Endothelial cell of umbilical vein (primary cell): ENCODE measurements around the gene ENTPD1. TPM values are rescaled to one million over a fixed set of nuclear protein-coding genes. Genes with fewer than 3 reads are reported as not detected.

ENCODE experiments used
- BruUV-seq: library from RNA; stranded (reverse); fragments of 400-500 nt; replicated peaks from 2 replicates; lab custom pipeline; 2021; lab: Mats Ljungman, UMichigan
- CTCF ChIA-PET: fragments of 300-600, 350-600 bp; sonication (Branson Sonifier 250); formaldehyde crosslinking; loops from one replicate; lab custom pipeline; 2021; ENCODE audit warnings: antibody characterized with exemption, inconsistent platforms; lab: Charles Lee
- POLR2A ChIA-PET: fragments of 300-600, 350-600 bp; sonication (Branson Sonifier 250); formaldehyde crosslinking; loops from one replicate; lab custom pipeline; 2021; ENCODE audit warnings: antibody characterized with exemption, inconsistent platforms; lab: Charles Lee
- DNase-seq: peaks from one replicate; pipeline ENCODE4 v3.0.0-alpha.2; 2011; ENCODE audit warnings: low read depth, low spot score
- FAIRE-seq: peaks from 2 replicates; lab custom pipeline; 2011; peaks lifted over from hg19 to GRCh38; lab: Jason Lieb, UNC
- H2AFZ ChIP-seq: 2 replicates; pipeline ENCODE4 v1.6.0; 2012; ENCODE audit warnings: low read depth, low read length, control low read depth, inconsistent platforms
- H3K27ac ChIP-seq: 2 replicates; pipeline ENCODE4 v1.5.1; 2011; ENCODE audit warnings: low read depth, mild to moderate bottlenecking, control low read depth, low read length, moderate library complexity; ENCODE audit not compliant: insufficient read depth
- H3K27me3 ChIP-seq, 2 experiments: 2 replicates each; pipeline versions ENCODE4 v1.6.0 to v1.6.1; 2011; ENCODE audit warnings: low read length in 2 of 2, mixed read lengths in 1 of 2; ENCODE audit not compliant: control insufficient read depth in 2 of 2, insufficient read depth in 2 of 2
- H3K36me3 ChIP-seq, 2 experiments: 2 replicates in 1 of 2; 3 replicates in 1 of 2; pipeline ENCODE4 v1.5.1; 2011; ENCODE audit warnings: low read length in 2 of 2, mild to moderate bottlenecking in 1 of 2, moderate library complexity in 1 of 2; ENCODE audit not compliant: control insufficient read depth in 2 of 2, insufficient read depth in 2 of 2; ENCODE audit errors: extremely low read depth in 1 of 2
- H3K4me1 ChIP-seq: 3 replicates; pipeline ENCODE4 v1.5.1; 2011; ENCODE audit warnings: mild to moderate bottlenecking, low read length; ENCODE audit not compliant: control insufficient read depth, insufficient read depth; ENCODE audit errors: extremely low read depth
- H3K4me2 ChIP-seq: 2 replicates; pipeline ENCODE4 v1.6.1; 2011; ENCODE audit warnings: low read length, control low read depth, mixed read lengths; ENCODE audit not compliant: insufficient read depth
- H3K4me3 ChIP-seq, 3 experiments: fragments of 200-600 bp in 1 of 3; sonication (generic), shearing (Covaris generic) in 1 of 3; replicated peaks in 1 of 3; 2 replicates each; pipeline ENCODE4 v1.5.1; 2011 to 2016; ENCODE audit warnings: control low read depth in 3 of 3, low read length in 3 of 3, mild to moderate bottlenecking in 2 of 3, inconsistent platforms in 1 of 3, low read depth in 1 of 3, moderate library complexity in 1 of 3; ENCODE audit not compliant: insufficient read depth in 1 of 3
- H3K79me2 ChIP-seq: 2 replicates; pipeline ENCODE4 v1.6.0; 2012; ENCODE audit warnings: low read length, inconsistent platforms; ENCODE audit not compliant: control insufficient read depth, insufficient read depth
- H3K9ac ChIP-seq: replicated peaks from 2 replicates; pipeline ENCODE3; 2011; ENCODE audit warnings: low read length, control low read depth; ENCODE audit not compliant: insufficient read depth; ENCODE audit errors: extremely low read depth
- H3K9me1 ChIP-seq: replicated peaks from 3 replicates; pipeline ENCODE4 v1.6.0; 2011; ENCODE audit warnings: mild to moderate bottlenecking, low read length; ENCODE audit not compliant: control insufficient read depth, insufficient read depth; ENCODE audit errors: extremely low read depth
- H3K9me3 ChIP-seq: replicated peaks from 2 replicates; pipeline ENCODE4 v1.5.1; 2012; ENCODE audit warnings: low read length, inconsistent platforms; ENCODE audit not compliant: control insufficient read depth, insufficient read depth
- H4K20me1 ChIP-seq: replicated peaks from 2 replicates; pipeline ENCODE3; 2011; ENCODE audit warnings: mild to moderate bottlenecking, low read length; ENCODE audit not compliant: control insufficient read depth, insufficient read depth; ENCODE audit errors: extremely low read depth
- CTCF ChIP-seq, 2 donors: IDR thresholded peaks; 1 replicate in 1 of 2; 2 replicates in 1 of 2; pipeline ENCODE4 v1.5.1; 2011; ENCODE audit warnings: low read length in 2 of 2, mild to moderate bottlenecking in 2 of 2, moderate library complexity in 2 of 2, control low read depth in 1 of 2, inconsistent platforms in 1 of 2, low read depth in 1 of 2; ENCODE audit not compliant: insufficient read depth in 1 of 2; ENCODE audit errors: extremely low read depth in 1 of 2
- EZH2 ChIP-seq: IDR thresholded peaks from 2 replicates; pipeline ENCODE4 v1.6.1; 2012; ENCODE audit warnings: borderline replicate concordance, low read depth, mild to moderate bottlenecking, moderate library complexity, low read length, inconsistent platforms; ENCODE audit not compliant: severe bottlenecking
- FOS ChIP-seq: IDR thresholded peaks from 2 replicates; pipeline ENCODE4 v1.6.1; 2011; ENCODE audit warnings: mild to moderate bottlenecking, low read length, moderate library complexity, borderline replicate concordance; ENCODE audit not compliant: insufficient read depth
- GATA2 ChIP-seq: IDR thresholded peaks from 2 replicates; pipeline ENCODE4 v1.7.0; 2011; ENCODE audit warnings: low read depth, mild to moderate bottlenecking, moderate library complexity, mixed read lengths, low read length; ENCODE audit not compliant: insufficient read length, insufficient read depth
- JUN ChIP-seq: IDR thresholded peaks from 2 replicates; pipeline ENCODE4 v1.6.1; 2011; ENCODE audit warnings: borderline replicate concordance, low read depth; ENCODE audit not compliant: insufficient read length, insufficient read depth
- MAX ChIP-seq: IDR thresholded peaks from 2 replicates; pipeline ENCODE4 v1.6.1; 2011; ENCODE audit not compliant: insufficient read depth, insufficient read length
- MYC ChIP-seq: IDR thresholded peaks from one replicate; pipeline ENCODE4 v1.6.1; 2011; ENCODE audit warnings: mild to moderate bottlenecking, low read depth, low read length
- POLR2A ChIP-seq: IDR thresholded peaks from 2 replicates; pipeline ENCODE4 v1.6.1; 2012; ENCODE audit warnings: low read depth, mild to moderate bottlenecking, control low read depth, low read length
- POLR2AphosphoS5 ChIP-seq: IDR thresholded peaks from 2 replicates; pipeline ENCODE4 v1.6.1; 2012; ENCODE audit warnings: low read depth, mild to moderate bottlenecking, control low read depth, low read length, moderate library complexity; ENCODE audit not compliant: insufficient read depth
- dilution Hi-C: fragments of 300-500 bp; cut with MboI; formaldehyde crosslinking; loops from one replicate; pipeline ENCODE4 v1.15.0; 2019; ENCODE audit warnings: low sequenced_read_pairs; ENCODE audit not compliant: extremely low pct_ligation_motif_present
- intact Hi-C: fragments of 100-400 bp; cut with micrococcal nuclease; formaldehyde crosslinking; loops from one replicate; pipeline ENCODE4 v1.10.0; 2022
- polyA plus RNA-seq, 4 experiments: library from polyadenylated mRNA; depleted of rRNA in 3 of 4; stranded (reverse) in 3 of 4; unstranded in 1 of 4; fragments of >200 nt; gene quantifications; 2 replicates each; pipeline versions ENCODE4 v1.2.1 to v1.2.3, GENCODE V29; 2011 to 2012; ENCODE audit warnings: missing spikeins in 1 of 4
- total RNA-seq: library from RNA; stranded (reverse); gene quantifications from 2 replicates; pipeline ENCODE4 v1.2.3, GENCODE V29; 2021

ENTPD1 gene
- total and polyA plus RNA-seq, 2 donors (not counting 3 experiments of a cell fraction or from before 2014, with no cell fraction given): 10.2 to 23.0 TPM

- H3K4me3 ChIP-seq: no peak overlapping the region
- POLR2A ChIA-PET: interaction anchor here (0.6 kb wide), 1 partner anchor 536 kb away, joined by 3 read pairs; no protein-coding TSS in a partner anchor
Measured at GRCh38 chr10:95821720-95822119, 65.8 kb downstream of the ENTPD1 start.

GRCh38 chr10:95830044-95830443 is 74.1 kb downstream of the ENTPD1 start:
- ChIA-PET POLR2A (no interaction called here), CTCF (interaction anchor here (0.7 to 3.7 kb wide), 5 partner anchors 12 to 139 kb away, joined by 3 to 22 read pairs (median 4); partner anchors contain the start of gene TCTN3)
- Histone ChIP-seq H3K4me2 (no peak overlapping the region), H4K20me1 (no peaks in the 10 kb centered on the region), H3K4me3 (no peak overlapping the region), H3K79me2 (no peaks in the 10 kb centered on the region), H3K27me3 (no peaks in the 10 kb centered on the region), H3K27ac (no peak overlapping the region), H3K36me3 (no peaks in the 10 kb centered on the region), H3K4me1 (no peaks in the 10 kb centered on the region), H3K9ac (no peak overlapping the region), H3K9me1 (no peaks in the 10 kb centered on the region), H3K9me3 (no peaks in the 10 kb centered on the region), H2AFZ (no peak overlapping the region)
- dilution Hi-C loops: no loop called here
- FAIRE-seq (no peak), DNase-seq (no peak)
- BruUV-seq: no TSS peak
- intact Hi-C loops: no loop called here
- TF ChIP-seq MYC (no peak), POLR2AphosphoS5 (no peak), EZH2 (no peak), JUN (no peak), FOS (no peak), CTCF (IDR thresholded peaks at IDR 0.05; ENCODE audit: extremely low read depth in 1 of 2, insufficient read depth in 1 of 2, low read depth in 1 of 2, low read length in 2 of 2) (no peak), GATA2 (no peak), MAX (no peak), POLR2A (no peak)

More at GRCh38 chr10:95821720-95822119, 65.8 kb downstream of the ENTPD1 start:
- BruUV-seq: no TSS peak
- no peak for TF ChIP-seq MYC
- TF ChIP-seq POLR2A: no peak
- CTCF ChIA-PET: interaction anchor here (1.2 to 5.5 kb wide), 4 partner anchors 19 to 128 kb away, joined by 4 to 30 read pairs (median 5); partner anchors contain the start of gene TCTN3
- Histone ChIP-seq H3K4me1 (peaks cover 23% of the 10 kb centered on the region), H3K9ac (no peak overlapping the region), H4K20me1 (no peaks in the 10 kb centered on the region), H3K4me2 (no peak overlapping the region), H3K9me1 (no peaks in the 10 kb centered on the region), H3K27ac (no peak overlapping the region), H3K9me3 (no peaks in the 10 kb centered on the region), H3K27me3 (no peaks in the 10 kb centered on the region), H3K79me2 (no peaks in the 10 kb centered on the region), H2AFZ (no peak overlapping the region), H3K36me3 (no peaks in the 10 kb centered on the region)
- DNase-seq: no peak
- dilution Hi-C loops: no loop called here
- FAIRE-seq: no peak
- intact Hi-C loops: no loop called here
